H1 (cell line): ENCODE data around the gene HACL1. TPM values are rescaled to one million over a fixed set of nuclear protein-coding genes. Genes with fewer than 3 reads are reported as not detected.

Experiments used
- CTCF ChIA-PET: fragments of 300-600 bp; sonication (Branson Sonifier 250); formaldehyde crosslinking; loops from one replicate; lab custom pipeline; 2021; ENCODE audit not compliant: partially characterized antibody; lab: Charles Lee
- POLR2A ChIA-PET: fragments of 300-600 bp; sonication (Branson Sonifier 250); formaldehyde crosslinking; loops from one replicate; lab custom pipeline; 2021; ENCODE audit warnings: inconsistent platforms; ENCODE audit not compliant: partially characterized antibody; lab: Charles Lee
- DNase-seq, 2 experiments: peaks; one replicate each; pipeline versions ENCODE4 v3.0.0 to v3.0.0-alpha.2; 2010 to 2022; ENCODE audit warnings: low spot score in 2 of 2, low read depth in 1 of 2, mixed read lengths in 1 of 2
- FAIRE-seq: peaks from 2 replicates; lab custom pipeline; 2011; peaks lifted over from hg19 to GRCh38; lab: Jason Lieb, UNC
- H2AFZ ChIP-seq: 2 replicates; pipeline ENCODE4 v1.8.1; 2012; ENCODE audit warnings: low read length, inconsistent platforms
- H2AK5ac ChIP-seq: 2 replicates; pipeline ENCODE4 v1.6.1; 2013; ENCODE audit warnings: low read depth, low read length
- H2BK120ac ChIP-seq: replicated peaks from 2 replicates; pipeline ENCODE3; 2013; ENCODE audit warnings: low read depth, low read length, inconsistent platforms
- H2BK12ac ChIP-seq: 2 replicates; pipeline ENCODE4 v1.6.1; 2013; ENCODE audit warnings: low read depth, low read length
- H2BK15ac ChIP-seq: 2 replicates; pipeline ENCODE4 v1.6.1; 2013; ENCODE audit warnings: low read length
- H2BK20ac ChIP-seq: 2 replicates; pipeline ENCODE4 v1.6.1; 2013; ENCODE audit warnings: low read length
- H2BK5ac ChIP-seq: 2 replicates; pipeline ENCODE4 v1.6.1; 2013; ENCODE audit warnings: low read depth, low read length
- H3K14ac ChIP-seq: 2 replicates; pipeline ENCODE4 v1.6.1; 2013; ENCODE audit warnings: inconsistent platforms; ENCODE audit not compliant: insufficient read length
- H3K18ac ChIP-seq: 2 replicates; pipeline ENCODE4 v1.6.1; 2013; ENCODE audit warnings: low read length; ENCODE audit errors: extremely low read depth
- H3K23ac ChIP-seq: 2 replicates; pipeline ENCODE4 v1.6.1; 2013; ENCODE audit warnings: inconsistent platforms; ENCODE audit not compliant: insufficient read length
- H3K23me2 ChIP-seq: 2 replicates; pipeline ENCODE4 v1.6.1; 2013; ENCODE audit warnings: low read depth, low read length
- H3K27ac ChIP-seq: 2 replicates; pipeline ENCODE4 v1.6.1; 2011; ENCODE audit warnings: low read depth, low read length, inconsistent platforms
- H3K27me3 ChIP-seq, 4 experiments: replicated peaks in 1 of 4; 1 replicate in 1 of 4; 2 replicates in 3 of 4; pipeline versions ENCODE4 v1.6.1 to v1.8.1; 2011 to 2013; ENCODE audit warnings: low read length in 3 of 4, mild to moderate bottlenecking in 3 of 4, inconsistent platforms in 2 of 4, mixed read lengths in 2 of 4, moderate library complexity in 1 of 4; ENCODE audit not compliant: control insufficient read depth in 3 of 4, insufficient read depth in 3 of 4; ENCODE audit errors: extremely low read depth in 1 of 4
- H3K36me3 ChIP-seq, 4 experiments: 2 replicates each; pipeline versions ENCODE4 v1.6.1 to v1.8.1; 2011 to 2013; ENCODE audit warnings: mild to moderate bottlenecking in 4 of 4, low read length in 3 of 4, moderate library complexity in 2 of 4, control low read depth in 1 of 4, inconsistent platforms in 1 of 4; ENCODE audit not compliant: insufficient read depth in 4 of 4, control insufficient read depth in 2 of 4
- H3K4ac ChIP-seq: replicated peaks from 2 replicates; pipeline ENCODE3; 2013; ENCODE audit warnings: low read length, low read depth, mixed read lengths, inconsistent platforms; ENCODE audit not compliant: insufficient read length
- H3K4me1 ChIP-seq, 4 experiments: replicated peaks in 1 of 4; 1 replicate in 1 of 4; 2 replicates in 3 of 4; pipeline versions ENCODE4 v1.6.1 to v1.8.1; 2011 to 2013; ENCODE audit warnings: low read length in 3 of 4, inconsistent platforms in 2 of 4, mixed read lengths in 1 of 4; ENCODE audit not compliant: insufficient read depth in 4 of 4, control insufficient read depth in 3 of 4
- H3K4me2 ChIP-seq, 2 experiments: 2 replicates each; pipeline versions ENCODE4 v1.6.1 to v1.8.1; 2011 to 2013; ENCODE audit warnings: low read depth in 2 of 2, low read length in 2 of 2, control low read depth in 1 of 2, inconsistent platforms in 1 of 2, mild to moderate bottlenecking in 1 of 2; ENCODE audit not compliant: insufficient read depth in 1 of 2
- H3K4me3 ChIP-seq, 4 experiments: fragments of 200-600, 300-600 bp in 1 of 4; sonication (generic), shearing (Covaris generic), sonication (Bioruptor Twin) in 1 of 4; 2 replicates each; pipeline versions ENCODE4 v1.5.1 to v1.8.1; 2011 to 2016; ENCODE audit warnings: low read length in 4 of 4, low read depth in 3 of 4, control low read depth in 2 of 4, inconsistent platforms in 2 of 4, mild to moderate bottlenecking in 2 of 4, mixed read lengths in 1 of 4, moderate library complexity in 1 of 4; ENCODE audit not compliant: insufficient read depth in 2 of 4; ENCODE audit errors: extremely low read depth in 1 of 4
- H3K56ac ChIP-seq: replicated peaks from 2 replicates; pipeline ENCODE3; 2013; ENCODE audit warnings: low read depth, mild to moderate bottlenecking, mixed read lengths, low read length, inconsistent platforms; ENCODE audit not compliant: insufficient read length
- H3K79me1 ChIP-seq: 2 replicates; pipeline ENCODE4 v1.6.1; 2013; ENCODE audit warnings: low read depth, low read length, control low read depth
- H3K79me2 ChIP-seq, 2 experiments: 2 replicates each; pipeline versions ENCODE4 v1.6.1 to v1.8.1; 2012 to 2013; ENCODE audit warnings: low read length in 2 of 2, mild to moderate bottlenecking in 2 of 2, inconsistent platforms in 1 of 2; ENCODE audit not compliant: insufficient read depth in 2 of 2, control insufficient read depth in 1 of 2
- H3K9ac ChIP-seq, 4 experiments: replicated peaks in 1 of 4; 1 replicate in 1 of 4; 2 replicates in 3 of 4; pipeline versions ENCODE4 v1.6.1 to v1.8.1; 2011 to 2013; ENCODE audit warnings: low read depth in 3 of 4, low read length in 3 of 4, control low read depth in 2 of 4, mild to moderate bottlenecking in 2 of 4, moderate library complexity in 2 of 4, inconsistent platforms in 1 of 4; ENCODE audit errors: extremely low read depth in 1 of 4
- H3K9me3 ChIP-seq, 2 experiments: 2 replicates each; pipeline versions ENCODE4 v1.6.1 to v1.8.1; 2012 to 2013; ENCODE audit warnings: mild to moderate bottlenecking in 2 of 2, moderate library complexity in 2 of 2, control low read depth in 1 of 2, inconsistent platforms in 1 of 2, low read depth in 1 of 2, low read length in 1 of 2, mixed read lengths in 1 of 2; ENCODE audit not compliant: insufficient read depth in 2 of 2
- H4K20me1 ChIP-seq, 2 experiments: replicated peaks in 1 of 2; 2 replicates each; pipeline versions ENCODE3 to v1.8.1; 2011 to 2013; ENCODE audit warnings: inconsistent platforms in 2 of 2, low read length in 2 of 2, mild to moderate bottlenecking in 1 of 2; ENCODE audit not compliant: insufficient read depth in 2 of 2, control insufficient read depth in 1 of 2
- H4K5ac ChIP-seq: 2 replicates; pipeline ENCODE4 v1.6.1; 2013; ENCODE audit warnings: low read length, low read depth, mixed read lengths, inconsistent platforms; ENCODE audit not compliant: insufficient read length
- H4K8ac ChIP-seq: 2 replicates; pipeline ENCODE4 v1.8.0; 2013; ENCODE audit warnings: mild to moderate bottlenecking, moderate library complexity, low read length, inconsistent platforms; ENCODE audit not compliant: insufficient read depth; ENCODE audit errors: extremely low read depth
- H4K91ac ChIP-seq: replicated peaks from 2 replicates; pipeline ENCODE3; 2013; ENCODE audit warnings: low read length, mixed read lengths, inconsistent platforms; ENCODE audit not compliant: insufficient read length
- BRCA1 ChIP-seq: IDR thresholded peaks from 2 replicates; pipeline ENCODE4 v1.6.1; 2012; ENCODE audit warnings: low read depth, low read length, improper control_type of control experiment
- CEBPB ChIP-seq: IDR thresholded peaks from 2 replicates; pipeline ENCODE4 v1.6.1; 2012; ENCODE audit warnings: low read depth, low read length
- CREB1 ChIP-seq: IDR thresholded peaks from 2 replicates; pipeline ENCODE4 v1.6.1; 2012; ENCODE audit warnings: inconsistent platforms
- CTBP2 ChIP-seq: IDR thresholded peaks from 2 replicates; pipeline ENCODE4 v1.7.0; 2011; ENCODE audit warnings: borderline replicate concordance, mild to moderate bottlenecking, moderate library complexity, mixed read lengths, low read length; ENCODE audit not compliant: insufficient read depth, insufficient read length
- EGR1 ChIP-seq: IDR thresholded peaks from 2 replicates; pipeline ENCODE4 v1.6.1; 2011; ENCODE audit warnings: low read depth, low read length, borderline replicate concordance
- EZH2 ChIP-seq: fragments of 200-600 bp; sonication (generic); IDR thresholded peaks from 2 replicates; pipeline ENCODE4 v1.7.1; 2012; ENCODE audit warnings: low read depth, mild to moderate bottlenecking, moderate library complexity, low read length, inconsistent platforms; ENCODE audit not compliant: severe bottlenecking
- JUND ChIP-seq: IDR thresholded peaks from 2 replicates; pipeline ENCODE4 v1.6.1; 2011; ENCODE audit warnings: mild to moderate bottlenecking, improper control_type of control experiment, low read length
- NANOG ChIP-seq: IDR thresholded peaks from 2 replicates; pipeline ENCODE4 v1.6.1; 2011; ENCODE audit warnings: low read length, low read depth, mild to moderate bottlenecking, inconsistent platforms; ENCODE audit not compliant: insufficient read depth, poor library complexity, severe bottlenecking
- NRF1 ChIP-seq: IDR thresholded peaks from 2 replicates; pipeline ENCODE4 v1.6.1; 2011; ENCODE audit warnings: mild to moderate bottlenecking, low read depth, low read length, improper control_type of control experiment
- PHF8 ChIP-seq: fragments of 200-600 bp; sonication (generic); conservative IDR thresholded peaks from 2 replicates; pipeline ENCODE4 v1.7.1; 2012; ENCODE audit warnings: low read depth, mild to moderate bottlenecking, inconsistent platforms, low read length, moderate library complexity
- RFX5 ChIP-seq: IDR thresholded peaks from 2 replicates; pipeline ENCODE4 v1.6.1; 2011; ENCODE audit warnings: low read depth, low read length, improper control_type of control experiment, borderline replicate concordance
- RNF2 ChIP-seq: fragments of 200-900, 300-1000 bp; sonication (generic); IDR thresholded peaks from 2 replicates; pipeline ENCODE4 v1.7.1; 2016; ENCODE audit warnings: borderline replicate concordance, low read depth, mild to moderate bottlenecking, antibody characterized with exemption, low read length; ENCODE audit not compliant: poor library complexity, severe bottlenecking; ENCODE audit errors: missing control alignments
- TAF1 ChIP-seq: IDR thresholded peaks from 2 replicates; pipeline ENCODE4 v1.6.1; 2011; ENCODE audit warnings: mild to moderate bottlenecking, low read depth, low read length
- TAF7 ChIP-seq: optimal IDR thresholded peaks from 2 replicates; pipeline ENCODE3; 2011; ENCODE audit warnings: low read depth, mild to moderate bottlenecking, inconsistent platforms, low read length, moderate library complexity, borderline replicate concordance
- TEAD4 ChIP-seq: IDR thresholded peaks from 2 replicates; pipeline ENCODE4 v1.6.1; 2012; ENCODE audit warnings: low read depth, low read length, inconsistent platforms, mixed read lengths
- WGBS, 2 experiments: shearing (Covaris generic) in 1 of 2; methylation state at CpG; one replicate each; pipeline versions ENCODE4 v1.1.6 to v1.1.7; 2013 to 2015; ENCODE audit warnings: low lambda C conversion rate in 2 of 2, mixed read lengths in 2 of 2, inconsistent platforms in 1 of 2, low coverage in 1 of 2, missing lambda C conversion rate in 1 of 2; ENCODE audit not compliant: insufficient replicate concordance in 2 of 2, insufficient coverage in 1 of 2, insufficient read length in 1 of 2; ENCODE audit errors: extremely low coverage in 1 of 2, missing lambda C conversion rate in 1 of 2; 5-methylcytosine and 5-hydroxymethylcytosine counted together
- polyA plus RNA-seq, 7 experiments: library from polyadenylated mRNA; depleted of rRNA in 3 of 7; stranded (reverse) in 5 of 7; unstranded in 2 of 7; fragments of >200 nt in 5 of 7; fragments of 200-250 nt in 2 of 7; gene quantifications; 1 replicate in 5 of 7; 2 replicates in 1 of 7; 4 replicates in 1 of 7; pipeline versions ENCODE4 v1.2.1 to v1.2.3, GENCODE V29; 2011 to 2013; ENCODE audit warnings: missing spikeins in 2 of 7, mixed read lengths in 2 of 7
- total RNA-seq: library from RNA; stranded (reverse); fragmentation: NEBNext Ultra II Directional; extraction: Animal tissue kit (Norgen Biotek cat#: 25700); gene quantifications from 2 replicates; pipeline ENCODE4 v1.2.1, GENCODE V29; 2021

HACL1 gene
- total and polyA plus RNA-seq, 2 of the 8 experiments (the other 6 are each of a cell fraction or from before 2014, with no cell fraction given): 38.2 to 46.0 TPM

- H3K79me2 ChIP-seq: no peaks in the 10 kb centered on the region
- POLR2A ChIA-PET: no interaction called here
- H4K20me1 ChIP-seq: no peaks in the 10 kb centered on the region
- H2AFZ ChIP-seq: no peak overlapping the region
- H2BK20ac ChIP-seq: no peak overlapping the region
- H3K4me3 ChIP-seq: no peak overlapping the region
- H3K79me1 ChIP-seq: no peaks in the 10 kb centered on the region
- no peak overlapping the region for H2BK120ac ChIP-seq
- 92% methylated on average over 1 of the region's 1 CpG; no CpG with 5 or more reads in 1 of the 2 experiments for WGBS, 2 experiments
- H4K8ac ChIP-seq: no peak overlapping the region
- H3K27ac ChIP-seq: no peak overlapping the region
- no peak overlapping the region for H4K5ac ChIP-seq
- no peak overlapping the region for H2BK5ac ChIP-seq
- H3K23ac ChIP-seq: no peak overlapping the region
- H3K23me2 ChIP-seq: no peaks in the 10 kb centered on the region
- no peak overlapping the region for H2BK15ac ChIP-seq
- H3K14ac ChIP-seq: no peak overlapping the region
- CTCF ChIA-PET: interaction anchor here (0.9 to 2.8 kb wide), 2 partner anchors 12 to 134 kb away, joined by 3 to 10 read pairs; no protein-coding TSS in a partner anchor
- no peak overlapping the region for H2AK5ac ChIP-seq
- H3K27me3 ChIP-seq: no peaks in the 10 kb centered on the region
- FAIRE-seq: no peak
- no peak overlapping the region for H3K4ac ChIP-seq
- H3K56ac ChIP-seq: no peak overlapping the region
- no peaks in the 10 kb centered on the region for H3K9me3 ChIP-seq
- no peak overlapping the region for H2BK12ac ChIP-seq
- no peak overlapping the region for H3K18ac ChIP-seq
- H3K4me2 ChIP-seq: no peak overlapping the region
- no peak for DNase-seq
- no peaks in the 10 kb centered on the region for H3K4me1 ChIP-seq
- no peaks in the 10 kb centered on the region for H3K36me3 ChIP-seq
- H4K91ac ChIP-seq: no peak overlapping the region
- H3K9ac ChIP-seq: no peak overlapping the region
- no peak for TF ChIP-seq TAF7
- TF ChIP-seq CTBP2: no peak
- no peak for TF ChIP-seq TAF1
- no peak for TF ChIP-seq EGR1
- no peak for TF ChIP-seq RNF2
- TF ChIP-seq PHF8: no peak
- no peak for TF ChIP-seq EZH2
- no peak for TF ChIP-seq TEAD4
- no peak for TF ChIP-seq CEBPB
- TF ChIP-seq NRF1: no peak
- TF ChIP-seq JUND: no peak
- TF ChIP-seq NANOG: no peak
- TF ChIP-seq RFX5: no peak
- TF ChIP-seq CREB1: no peak
- no peak for TF ChIP-seq BRCA1
These were observed 62.3 kb downstream of the HACL1 start for GRCh38 chr3:15539066-15539465.
